K562 (cell line): ENCODE measurements around the gene TGM3.

Source experiments
- BRCA1 ChIP-seq, 2 experiments: fragments of 450-650 bp in 1 of 2; sonication (generic) in 1 of 2; formaldehyde crosslinking in 1 of 2; IDR thresholded peaks; 2 replicates each; pipeline versions ENCODE4 v1.5.0 to v1.6.1; 2017 to 2020; ENCODE audit warnings: mild to moderate bottlenecking in 1 of 2, missing genetic modification reagents in 1 of 2
- BRF1 ChIP-seq: IDR thresholded peaks from 3 replicates; pipeline ENCODE4 v1.6.1; 2011; ENCODE audit warnings: borderline replicate concordance, mild to moderate bottlenecking; ENCODE audit not compliant: insufficient read length; ENCODE audit errors: extremely low read depth
- CREB1 ChIP-seq, 2 experiments: sonication (generic) in 1 of 2; formaldehyde crosslinking in 1 of 2; IDR thresholded peaks; 2 replicates each; pipeline versions ENCODE4 v1.6.1 to v1.8.0; 2012 to 2022; ENCODE audit warnings: inconsistent platforms in 1 of 2, mild to moderate bottlenecking in 1 of 2, missing genetic modification reagents in 1 of 2, moderate library complexity in 1 of 2
- ZBTB7A ChIP-seq: IDR thresholded peaks from 2 replicates; pipeline ENCODE4 v1.6.1; 2011; ENCODE audit warnings: low read depth, mild to moderate bottlenecking, low read length, moderate library complexity, borderline replicate concordance; ENCODE audit not compliant: control insufficient read depth
- ZNF232 ChIP-seq: sonication (generic); formaldehyde crosslinking; IDR thresholded peaks from 2 replicates; pipeline ENCODE4 v1.8.0; 2022; ENCODE audit warnings: mild to moderate bottlenecking, missing genetic modification reagents
- TF ChIP-seq, protein P1 (sequence below), 2 experiments: fragments of 450-650 bp in 1 of 2; sonication (generic) in 1 of 2; formaldehyde crosslinking in 1 of 2; IDR thresholded peaks in 1 of 2; conservative IDR thresholded peaks in 1 of 2; 2 replicates each; pipeline versions ENCODE4 v1.6.1 to v1.8.1; 2016 to 2023; ENCODE audit warnings: mild to moderate bottlenecking in 2 of 2, moderate library complexity in 2 of 2, inconsistent platforms in 1 of 2, missing genetic modification reagents in 1 of 2
- TF ChIP-seq, protein P2 (sequence below): sonication (generic); formaldehyde crosslinking; IDR thresholded peaks from 2 replicates; pipeline ENCODE4 v1.8.0; 2022; ENCODE audit warnings: mild to moderate bottlenecking, missing genetic modification reagents, borderline replicate concordance
- TF ChIP-seq, protein P3 (sequence below), 2 experiments: fragments of 450-650 bp; formaldehyde crosslinking in 1 of 2; IDR thresholded peaks; 2 replicates each; pipeline versions ENCODE4 v1.4.0 to v1.6.1; 2014 to 2020; ENCODE audit warnings: mild to moderate bottlenecking in 2 of 2, borderline replicate concordance in 1 of 2, low read depth in 1 of 2

GRCh38 chr20:2335096-2335870, 39.5 kb downstream of the TGM3 start:
- no peak for TF ChIP-seq BRF1
- TF ChIP-seq, protein P1, sequence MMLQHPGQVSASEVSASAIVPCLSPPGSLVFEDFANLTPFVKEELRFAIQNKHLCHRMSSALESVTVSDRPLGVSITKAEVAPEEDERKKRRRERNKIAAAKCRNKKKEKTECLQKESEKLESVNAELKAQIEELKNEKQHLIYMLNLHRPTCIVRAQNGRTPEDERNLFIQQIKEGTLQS (IDR thresholded peaks at IDR 0.05): no peak
- TF ChIP-seq, protein P1 (CRISPR knock-in tag; conservative IDR thresholded peaks at IDR 0.05): no peak
- TF ChIP-seq, protein P2, sequence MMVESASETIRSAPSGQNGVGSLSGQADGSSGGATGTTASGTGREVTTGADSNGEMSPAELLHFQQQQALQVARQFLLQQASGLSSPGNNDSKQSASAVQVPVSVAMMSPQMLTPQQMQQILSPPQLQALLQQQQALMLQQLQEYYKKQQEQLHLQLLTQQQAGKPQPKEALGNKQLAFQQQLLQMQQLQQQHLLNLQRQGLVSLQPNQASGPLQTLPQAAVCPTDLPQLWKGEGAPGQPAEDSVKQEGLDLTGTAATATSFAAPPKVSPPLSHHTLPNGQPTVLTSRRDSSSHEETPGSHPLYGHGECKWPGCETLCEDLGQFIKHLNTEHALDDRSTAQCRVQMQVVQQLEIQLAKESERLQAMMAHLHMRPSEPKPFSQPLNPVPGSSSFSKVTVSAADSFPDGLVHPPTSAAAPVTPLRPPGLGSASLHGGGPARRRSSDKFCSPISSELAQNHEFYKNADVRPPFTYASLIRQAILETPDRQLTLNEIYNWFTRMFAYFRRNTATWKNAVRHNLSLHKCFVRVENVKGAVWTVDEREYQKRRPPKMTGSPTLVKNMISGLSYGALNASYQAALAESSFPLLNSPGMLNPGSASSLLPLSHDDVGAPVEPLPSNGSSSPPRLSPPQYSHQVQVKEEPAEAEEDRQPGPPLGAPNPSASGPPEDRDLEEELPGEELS (CRISPR knock-in tag): no peak
- no peak for TF ChIP-seq CREB1 (IDR thresholded peaks at IDR 0.05)
- no peak for TF ChIP-seq CREB1 (CRISPR knock-in tag; IDR thresholded peaks at IDR 0.05)
- TF ChIP-seq, protein P3, sequence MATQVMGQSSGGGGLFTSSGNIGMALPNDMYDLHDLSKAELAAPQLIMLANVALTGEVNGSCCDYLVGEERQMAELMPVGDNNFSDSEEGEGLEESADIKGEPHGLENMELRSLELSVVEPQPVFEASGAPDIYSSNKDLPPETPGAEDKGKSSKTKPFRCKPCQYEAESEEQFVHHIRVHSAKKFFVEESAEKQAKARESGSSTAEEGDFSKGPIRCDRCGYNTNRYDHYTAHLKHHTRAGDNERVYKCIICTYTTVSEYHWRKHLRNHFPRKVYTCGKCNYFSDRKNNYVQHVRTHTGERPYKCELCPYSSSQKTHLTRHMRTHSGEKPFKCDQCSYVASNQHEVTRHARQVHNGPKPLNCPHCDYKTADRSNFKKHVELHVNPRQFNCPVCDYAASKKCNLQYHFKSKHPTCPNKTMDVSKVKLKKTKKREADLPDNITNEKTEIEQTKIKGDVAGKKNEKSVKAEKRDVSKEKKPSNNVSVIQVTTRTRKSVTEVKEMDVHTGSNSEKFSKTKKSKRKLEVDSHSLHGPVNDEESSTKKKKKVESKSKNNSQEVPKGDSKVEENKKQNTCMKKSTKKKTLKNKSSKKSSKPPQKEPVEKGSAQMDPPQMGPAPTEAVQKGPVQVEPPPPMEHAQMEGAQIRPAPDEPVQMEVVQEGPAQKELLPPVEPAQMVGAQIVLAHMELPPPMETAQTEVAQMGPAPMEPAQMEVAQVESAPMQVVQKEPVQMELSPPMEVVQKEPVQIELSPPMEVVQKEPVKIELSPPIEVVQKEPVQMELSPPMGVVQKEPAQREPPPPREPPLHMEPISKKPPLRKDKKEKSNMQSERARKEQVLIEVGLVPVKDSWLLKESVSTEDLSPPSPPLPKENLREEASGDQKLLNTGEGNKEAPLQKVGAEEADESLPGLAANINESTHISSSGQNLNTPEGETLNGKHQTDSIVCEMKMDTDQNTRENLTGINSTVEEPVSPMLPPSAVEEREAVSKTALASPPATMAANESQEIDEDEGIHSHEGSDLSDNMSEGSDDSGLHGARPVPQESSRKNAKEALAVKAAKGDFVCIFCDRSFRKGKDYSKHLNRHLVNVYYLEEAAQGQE (IDR thresholded peaks at IDR 0.05; ENCODE audit: borderline replicate concordance): no peak
- TF ChIP-seq, protein P3 (CRISPR knock-in tag; IDR thresholded peaks at IDR 0.05; ENCODE audit: low read depth): no peak
- TF ChIP-seq ZBTB7A: no peak
- TF ChIP-seq BRCA1 (IDR thresholded peaks at IDR 0.05): no peak
- no peak for TF ChIP-seq BRCA1 (CRISPR knock-in tag; IDR thresholded peaks at IDR 0.05)
- no peak for TF ChIP-seq ZNF232 (CRISPR knock-in tag)
